ENCODE measurements around the gene TM4SF4. TPM values are rescaled to one million over a fixed set of nuclear protein-coding genes. Genes with fewer than 3 reads are reported as not detected.

Gene TM4SF4
- total and polyA plus RNA-seq, 2 experiments from 2014 or later: not detected

DNA sequence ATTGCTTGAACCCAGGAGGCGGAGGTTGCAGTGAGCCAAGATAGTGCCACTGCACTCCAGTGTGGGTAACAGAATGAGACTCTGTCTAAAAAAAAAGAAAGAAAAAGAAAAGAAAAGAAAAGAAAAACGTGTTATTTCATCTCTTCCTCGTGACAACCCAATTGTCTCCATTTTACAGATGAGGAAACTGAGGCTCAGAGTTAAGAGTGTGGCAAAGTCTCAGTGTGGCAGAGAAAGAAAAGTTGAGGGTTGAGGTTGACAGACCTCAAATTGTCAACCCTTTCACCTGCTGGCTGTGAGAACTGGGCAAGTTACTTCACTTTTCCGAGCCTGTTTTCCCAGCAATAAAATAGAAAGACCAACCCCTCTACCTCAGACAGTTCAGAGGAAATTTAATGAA, 59.6 kb downstream of the TM4SF4 start:
- H3K79me2 ChIP-seq (replicated peaks; ENCODE audit: insufficient read depth): peaks cover 47% of the 10 kb centered on the region
- no peak overlapping the region for H3K4me3 Mint-ChIP-seq

DNA sequence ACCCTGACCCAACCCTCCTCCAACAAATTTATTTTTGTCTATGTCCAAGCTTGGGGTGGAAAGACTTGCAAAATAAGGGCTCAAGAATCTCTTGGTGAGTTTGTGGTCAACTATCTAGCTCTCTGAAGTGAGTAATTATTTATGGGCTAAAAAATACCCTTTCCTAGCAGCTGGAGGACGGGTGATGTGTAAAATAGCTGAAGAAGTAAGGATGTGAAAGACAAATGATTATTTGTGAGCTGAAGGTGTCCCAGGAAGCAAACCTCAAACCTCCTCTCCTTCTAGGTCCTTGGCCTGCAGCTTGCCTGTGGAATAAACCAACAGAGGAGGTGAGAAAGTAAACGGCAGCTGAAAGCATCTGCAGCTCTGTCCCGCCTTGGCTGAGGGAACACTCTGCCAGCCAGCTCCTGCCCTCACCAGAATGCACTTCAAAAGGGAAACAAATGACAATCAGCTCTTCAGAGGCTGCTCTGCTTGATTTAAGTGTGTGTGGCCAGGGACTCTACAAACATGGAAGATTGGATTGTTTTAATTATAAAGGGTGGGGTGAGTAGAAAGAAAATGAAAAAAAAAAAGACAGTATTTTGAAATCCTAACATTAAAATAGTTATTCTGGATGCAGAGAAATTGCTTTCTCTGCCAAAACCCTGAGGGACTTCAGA, 60.3 kb downstream of the TM4SF4 start:
- no peaks in the 10 kb centered on the region for H3K36me3 Mint-ChIP-seq (ENCODE audit: low read depth)
- Histone ChIP-seq H3K4me1 (ENCODE audit: insufficient read depth) (peaks cover 46% of the 10 kb centered on the region), H2AFZ (no peak overlapping the region), H3F3A (replicated peaks; ENCODE audit: low read depth) (no peaks in the 10 kb centered on the region; the same call in 1 of the 2 replicates), H3K4me2 (no peak overlapping the region), H3K4me3 (no peak overlapping the region), H3K9me2 (ENCODE audit: insufficient read depth) (no peaks in the 10 kb centered on the region), H4K20me1 (replicated peaks; ENCODE audit: insufficient read depth) (peaks cover 9% of the 10 kb centered on the region), H3K36me3 (ENCODE audit: insufficient read depth) (no peaks in the 10 kb centered on the region), H3K79me2 (replicated peaks; ENCODE audit: insufficient read depth) (peaks cover 47% of the 10 kb centered on the region), H3K27me3 (ENCODE audit: insufficient read depth) (no peaks in the 10 kb centered on the region), H3K27ac (ENCODE audit: low read depth) (peak overlapping the region; percentile 32; the same call in 1 of the 2 replicates)
- ATAC-seq (peak; percentile 30), DNase-seq (ENCODE audit: low spot score) (no peak)
- peaks cover 39% of the 10 kb centered on the region for H3K4me1 Mint-ChIP-seq
- no peaks in the 10 kb centered on the region for H3K9me3 Mint-ChIP-seq
- H3K27me3 Mint-ChIP-seq (ENCODE audit: insufficient read depth, low read depth, poor library complexity): peaks cover 10% of the 10 kb centered on the region
- no peak overlapping the region for H3K4me3 Mint-ChIP-seq
- H3K27ac Mint-ChIP-seq: no peak overlapping the region
- TF ChIP-seq JUNB (IDR thresholded peaks at IDR 0.05; ENCODE audit: unreplicated experiment) (no peak), NANOG (IDR thresholded peaks at IDR 0.05; ENCODE audit: borderline replicate concordance) (no peak), EZH2phosphoT487 (IDR thresholded peaks at IDR 0.05; ENCODE audit: unreplicated experiment) (no peak), POLR2AphosphoS5 (IDR thresholded peaks at IDR 0.05; ENCODE audit: low read depth) (no peak), ZNF331 (CRISPR knock-in tag; IDR thresholded peaks at IDR 0.05; ENCODE audit: low read depth) (no peak), ZNF114 (CRISPR knock-in tag; IDR thresholded peaks at IDR 0.05) (no peak), EZH2 (IDR thresholded peaks at IDR 0.05; ENCODE audit: low read depth, unreplicated experiment) (no peak)
- TF ChIP-seq, protein P1, sequence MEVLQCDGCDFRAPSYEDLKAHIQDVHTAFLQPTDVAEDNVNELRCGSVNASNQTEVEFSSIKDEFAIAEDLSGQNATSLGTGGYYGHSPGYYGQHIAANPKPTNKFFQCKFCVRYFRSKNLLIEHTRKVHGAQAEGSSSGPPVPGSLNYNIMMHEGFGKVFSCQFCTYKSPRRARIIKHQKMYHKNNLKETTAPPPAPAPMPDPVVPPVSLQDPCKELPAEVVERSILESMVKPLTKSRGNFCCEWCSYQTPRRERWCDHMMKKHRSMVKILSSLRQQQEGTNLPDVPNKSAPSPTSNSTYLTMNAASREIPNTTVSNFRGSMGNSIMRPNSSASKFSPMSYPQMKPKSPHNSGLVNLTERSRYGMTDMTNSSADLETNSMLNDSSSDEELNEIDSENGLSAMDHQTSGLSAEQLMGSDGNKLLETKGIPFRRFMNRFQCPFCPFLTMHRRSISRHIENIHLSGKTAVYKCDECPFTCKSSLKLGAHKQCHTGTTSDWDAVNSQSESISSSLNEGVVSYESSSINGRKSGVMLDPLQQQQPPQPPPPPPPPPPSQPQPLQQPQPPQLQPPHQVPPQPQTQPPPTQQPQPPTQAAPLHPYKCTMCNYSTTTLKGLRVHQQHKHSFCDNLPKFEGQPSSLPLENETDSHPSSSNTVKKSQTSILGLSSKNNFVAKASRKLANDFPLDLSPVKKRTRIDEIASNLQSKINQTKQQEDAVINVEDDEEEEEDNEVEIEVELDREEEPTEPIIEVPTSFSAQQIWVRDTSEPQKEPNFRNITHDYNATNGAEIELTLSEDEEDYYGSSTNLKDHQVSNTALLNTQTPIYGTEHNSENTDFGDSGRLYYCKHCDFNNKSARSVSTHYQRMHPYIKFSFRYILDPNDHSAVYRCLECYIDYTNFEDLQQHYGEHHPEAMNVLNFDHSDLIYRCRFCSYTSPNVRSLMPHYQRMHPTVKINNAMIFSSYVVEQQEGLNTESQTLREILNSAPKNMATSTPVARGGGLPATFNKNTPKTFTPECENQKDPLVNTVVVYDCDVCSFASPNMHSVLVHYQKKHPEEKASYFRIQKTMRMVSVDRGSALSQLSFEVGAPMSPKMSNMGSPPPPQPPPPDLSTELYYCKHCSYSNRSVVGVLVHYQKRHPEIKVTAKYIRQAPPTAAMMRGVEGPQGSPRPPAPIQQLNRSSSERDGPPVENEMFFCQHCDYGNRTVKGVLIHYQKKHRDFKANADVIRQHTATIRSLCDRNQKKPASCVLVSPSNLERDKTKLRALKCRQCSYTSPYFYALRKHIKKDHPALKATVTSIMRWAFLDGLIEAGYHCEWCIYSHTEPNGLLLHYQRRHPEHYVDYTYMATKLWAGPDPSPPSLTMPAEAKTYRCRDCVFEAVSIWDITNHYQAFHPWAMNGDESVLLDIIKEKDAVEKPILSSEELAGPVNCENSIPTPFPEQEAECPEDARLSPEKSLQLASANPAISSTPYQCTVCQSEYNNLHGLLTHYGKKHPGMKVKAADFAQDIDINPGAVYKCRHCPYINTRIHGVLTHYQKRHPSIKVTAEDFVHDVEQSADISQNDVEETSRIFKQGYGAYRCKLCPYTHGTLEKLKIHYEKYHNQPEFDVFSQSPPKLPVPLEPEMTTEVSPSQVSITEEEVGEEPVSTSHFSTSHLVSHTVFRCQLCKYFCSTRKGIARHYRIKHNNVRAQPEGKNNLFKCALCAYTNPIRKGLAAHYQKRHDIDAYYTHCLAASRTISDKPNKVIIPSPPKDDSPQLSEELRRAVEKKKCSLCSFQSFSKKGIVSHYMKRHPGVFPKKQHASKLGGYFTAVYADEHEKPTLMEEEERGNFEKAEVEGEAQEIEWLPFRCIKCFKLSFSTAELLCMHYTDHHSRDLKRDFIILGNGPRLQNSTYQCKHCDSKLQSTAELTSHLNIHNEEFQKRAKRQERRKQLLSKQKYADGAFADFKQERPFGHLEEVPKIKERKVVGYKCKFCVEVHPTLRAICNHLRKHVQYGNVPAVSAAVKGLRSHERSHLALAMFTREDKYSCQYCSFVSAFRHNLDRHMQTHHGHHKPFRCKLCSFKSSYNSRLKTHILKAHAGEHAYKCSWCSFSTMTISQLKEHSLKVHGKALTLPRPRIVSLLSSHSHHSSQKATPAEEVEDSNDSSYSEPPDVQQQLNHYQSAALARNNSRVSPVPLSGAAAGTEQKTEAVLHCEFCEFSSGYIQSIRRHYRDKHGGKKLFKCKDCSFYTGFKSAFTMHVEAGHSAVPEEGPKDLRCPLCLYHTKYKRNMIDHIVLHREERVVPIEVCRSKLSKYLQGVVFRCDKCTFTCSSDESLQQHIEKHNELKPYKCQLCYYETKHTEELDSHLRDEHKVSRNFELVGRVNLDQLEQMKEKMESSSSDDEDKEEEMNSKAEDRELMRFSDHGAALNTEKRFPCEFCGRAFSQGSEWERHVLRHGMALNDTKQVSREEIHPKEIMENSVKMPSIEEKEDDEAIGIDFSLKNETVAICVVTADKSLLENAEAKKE (CRISPR knock-in tag; IDR thresholded peaks at IDR 0.05): no peak
- TF ChIP-seq, protein P2, sequence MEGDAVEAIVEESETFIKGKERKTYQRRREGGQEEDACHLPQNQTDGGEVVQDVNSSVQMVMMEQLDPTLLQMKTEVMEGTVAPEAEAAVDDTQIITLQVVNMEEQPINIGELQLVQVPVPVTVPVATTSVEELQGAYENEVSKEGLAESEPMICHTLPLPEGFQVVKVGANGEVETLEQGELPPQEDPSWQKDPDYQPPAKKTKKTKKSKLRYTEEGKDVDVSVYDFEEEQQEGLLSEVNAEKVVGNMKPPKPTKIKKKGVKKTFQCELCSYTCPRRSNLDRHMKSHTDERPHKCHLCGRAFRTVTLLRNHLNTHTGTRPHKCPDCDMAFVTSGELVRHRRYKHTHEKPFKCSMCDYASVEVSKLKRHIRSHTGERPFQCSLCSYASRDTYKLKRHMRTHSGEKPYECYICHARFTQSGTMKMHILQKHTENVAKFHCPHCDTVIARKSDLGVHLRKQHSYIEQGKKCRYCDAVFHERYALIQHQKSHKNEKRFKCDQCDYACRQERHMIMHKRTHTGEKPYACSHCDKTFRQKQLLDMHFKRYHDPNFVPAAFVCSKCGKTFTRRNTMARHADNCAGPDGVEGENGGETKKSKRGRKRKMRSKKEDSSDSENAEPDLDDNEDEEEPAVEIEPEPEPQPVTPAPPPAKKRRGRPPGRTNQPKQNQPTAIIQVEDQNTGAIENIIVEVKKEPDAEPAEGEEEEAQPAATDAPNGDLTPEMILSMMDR (conservative IDR thresholded peaks at IDR 0.05; ENCODE audit: low read depth in 2 of 2): no peak

More for the DNA sequence above, 59.6 kb downstream of the TM4SF4 start:
- peaks cover 10% of the 10 kb centered on the region for H3K27me3 Mint-ChIP-seq (ENCODE audit: insufficient read depth, low read depth, poor library complexity)
- no peak for ATAC-seq
- Histone ChIP-seq H3K9me2 (ENCODE audit: insufficient read depth) (no peaks in the 10 kb centered on the region), H4K20me1 (replicated peaks; ENCODE audit: insufficient read depth) (peaks cover 9% of the 10 kb centered on the region), H3K36me3 (ENCODE audit: insufficient read depth) (no peaks in the 10 kb centered on the region), H3K27ac (ENCODE audit: low read depth) (no peak overlapping the region), H3F3A (replicated peaks; ENCODE audit: low read depth) (no peaks in the 10 kb centered on the region; the same call in 1 of the 2 replicates), H3K4me1 (ENCODE audit: insufficient read depth) (peaks cover 43% of the 10 kb centered on the region), H3K27me3 (ENCODE audit: insufficient read depth) (no peaks in the 10 kb centered on the region), H2AFZ (no peak overlapping the region), H3K4me2 (no peak overlapping the region), H3K4me3 (no peak overlapping the region)
- no peak for TF ChIP-seq JUNB (IDR thresholded peaks at IDR 0.05; ENCODE audit: unreplicated experiment)
- TF ChIP-seq, protein P2 (conservative IDR thresholded peaks at IDR 0.05; ENCODE audit: low read depth in 2 of 2): no peak
- DNase-seq (ENCODE audit: low spot score): no peak
- H3K27ac Mint-ChIP-seq: no peak overlapping the region
- peaks cover 39% of the 10 kb centered on the region for H3K4me1 Mint-ChIP-seq
- no peaks in the 10 kb centered on the region for H3K9me3 Mint-ChIP-seq
- H3K36me3 Mint-ChIP-seq (ENCODE audit: low read depth): no peaks in the 10 kb centered on the region

All from GM23338 (cell line).